ENCODE results near the gene OVOL1.

DNA sequence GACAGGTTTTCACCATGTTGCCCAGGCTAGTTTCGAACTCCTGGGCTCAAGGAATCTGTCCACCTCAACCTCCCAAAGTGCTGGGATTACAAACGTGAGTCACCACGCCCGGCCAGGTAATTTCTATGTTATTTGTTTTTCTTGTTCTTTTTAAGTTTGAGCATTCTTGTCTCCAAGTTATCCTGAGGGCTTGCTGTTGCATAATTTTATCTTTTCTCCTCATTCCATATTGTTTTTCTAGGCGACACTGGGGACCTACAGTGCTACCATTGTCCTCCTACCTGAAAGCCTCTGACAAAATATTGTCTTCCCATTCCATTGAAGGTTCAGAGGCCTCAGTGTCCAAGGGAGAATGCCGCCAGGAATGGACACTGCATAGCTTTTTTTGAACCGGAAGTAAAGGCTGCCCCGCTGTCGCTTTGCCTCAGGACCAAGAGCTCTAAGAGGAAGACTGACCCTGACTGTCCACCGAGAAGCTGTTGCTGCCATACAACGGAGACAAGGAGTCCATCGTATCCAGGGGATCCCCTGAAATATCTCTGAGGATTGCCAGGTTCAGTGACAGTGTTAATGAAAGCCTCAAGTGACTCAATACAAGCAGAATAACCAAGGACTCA is 15.8 kb upstream of the OVOL1 start:
- TF ChIP-seq, protein P1, sequence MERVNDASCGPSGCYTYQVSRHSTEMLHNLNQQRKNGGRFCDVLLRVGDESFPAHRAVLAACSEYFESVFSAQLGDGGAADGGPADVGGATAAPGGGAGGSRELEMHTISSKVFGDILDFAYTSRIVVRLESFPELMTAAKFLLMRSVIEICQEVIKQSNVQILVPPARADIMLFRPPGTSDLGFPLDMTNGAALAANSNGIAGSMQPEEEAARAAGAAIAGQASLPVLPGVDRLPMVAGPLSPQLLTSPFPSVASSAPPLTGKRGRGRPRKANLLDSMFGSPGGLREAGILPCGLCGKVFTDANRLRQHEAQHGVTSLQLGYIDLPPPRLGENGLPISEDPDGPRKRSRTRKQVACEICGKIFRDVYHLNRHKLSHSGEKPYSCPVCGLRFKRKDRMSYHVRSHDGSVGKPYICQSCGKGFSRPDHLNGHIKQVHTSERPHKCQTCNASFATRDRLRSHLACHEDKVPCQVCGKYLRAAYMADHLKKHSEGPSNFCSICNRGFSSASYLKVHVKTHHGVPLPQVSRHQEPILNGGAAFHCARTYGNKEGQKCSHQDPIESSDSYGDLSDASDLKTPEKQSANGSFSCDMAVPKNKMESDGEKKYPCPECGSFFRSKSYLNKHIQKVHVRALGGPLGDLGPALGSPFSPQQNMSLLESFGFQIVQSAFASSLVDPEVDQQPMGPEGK (CRISPR knock-in tag; IDR thresholded peaks at IDR 0.05; ENCODE audit: borderline replicate concordance): no peak
- TF ChIP-seq ZFP30 (CRISPR knock-in tag; IDR thresholded peaks at IDR 0.05) (no peak), PPARA (CRISPR knock-in tag; IDR thresholded peaks at IDR 0.05; ENCODE audit: borderline replicate concordance) (no peak), ARNTL (CRISPR knock-in tag; IDR thresholded peaks at IDR 0.05; ENCODE audit: borderline replicate concordance, low read depth) (no peak)
